ENCODE measurements around the gene PPP6R3. TPM values are rescaled to one million over a fixed set of nuclear protein-coding genes. Genes with fewer than 3 reads are reported as not detected.
A peak's percentile ranks its signal among the peaks of the same experiment; 100 is the strongest.
"Not testable (repeated sequence)": the region's sequence is repeated elsewhere in the genome, so short reads cannot be mapped to it uniquely, and the experiment has no call there.

Gene PPP6R3
- total RNA-seq, 1 donor from 2014 or later: 86.6 TPM

DNA sequence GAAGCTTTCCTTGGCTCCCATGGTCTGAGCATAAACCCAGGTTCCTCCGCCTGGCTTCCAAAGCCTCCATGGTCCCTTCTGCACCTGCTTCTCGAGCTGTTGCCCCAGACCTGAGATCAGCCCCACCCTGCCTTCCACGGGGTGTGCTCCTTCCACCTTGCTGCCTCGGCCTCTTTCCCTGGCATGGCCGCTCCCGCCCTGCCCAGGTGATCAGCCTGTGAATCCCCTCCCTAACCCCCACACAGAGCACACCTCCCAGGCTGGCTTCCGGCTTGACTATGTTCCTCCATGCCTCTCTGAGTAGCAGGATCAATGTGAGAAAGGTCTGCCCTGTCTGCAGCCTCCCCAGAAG lies 2.7 kb upstream of the PPP6R3 start:
- TF ChIP-seq CTCF (IDR thresholded peaks at IDR 0.05): no peak
- H3K9me3 Mint-ChIP-seq (ENCODE audit: unreplicated experiment): no peaks in the 10 kb centered on the region
- H3K36me3 Mint-ChIP-seq (ENCODE audit: unreplicated experiment): no peaks in the 10 kb centered on the region
- peaks cover 33% of the 10 kb centered on the region for H3K4me1 Mint-ChIP-seq (ENCODE audit: unreplicated experiment)
- DNase-seq (ENCODE audit: extremely low spot score, unreplicated experiment): no peak
- no peak overlapping the region for H3K4me3 Mint-ChIP-seq (ENCODE audit: unreplicated experiment)
- H3K27me3 Mint-ChIP-seq (ENCODE audit: unreplicated experiment): no peaks in the 10 kb centered on the region
- H3K27ac Mint-ChIP-seq (ENCODE audit: unreplicated experiment): no peak overlapping the region

DNA sequence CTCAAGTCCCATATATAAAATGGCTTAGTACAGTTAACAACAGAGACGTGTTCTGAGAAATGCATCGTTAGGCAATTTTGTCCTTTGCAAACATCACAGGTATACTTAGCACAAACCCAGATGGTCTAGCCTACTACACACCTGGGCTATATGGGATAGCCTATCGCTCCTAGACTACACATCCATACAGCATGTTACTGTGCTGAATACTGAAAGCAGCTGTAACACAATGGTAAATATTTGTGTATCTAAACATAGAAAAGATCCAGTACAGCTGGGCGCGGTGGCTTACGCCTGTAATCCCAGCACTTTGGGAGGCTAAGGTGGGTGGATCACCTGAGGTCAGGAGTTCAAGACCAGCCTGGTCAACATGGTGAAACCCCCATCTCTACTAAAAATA lies 2.2 kb upstream of the PPP6R3 start:
- not testable (repeated sequence) for H3K27ac Mint-ChIP-seq (ENCODE audit: unreplicated experiment); H3K27me3 Mint-ChIP-seq (ENCODE audit: unreplicated experiment); DNase-seq (ENCODE audit: extremely low spot score, unreplicated experiment); H3K36me3 Mint-ChIP-seq (ENCODE audit: unreplicated experiment); H3K4me3 Mint-ChIP-seq (ENCODE audit: unreplicated experiment); H3K9me3 Mint-ChIP-seq (ENCODE audit: unreplicated experiment)
- H3K4me1 Mint-ChIP-seq (ENCODE audit: unreplicated experiment): peaks cover 37% of the 10 kb centered on the region

- no peak for TF ChIP-seq CTCF (IDR thresholded peaks at IDR 0.05)
- no peaks in the 10 kb centered on the region for H3K36me3 Mint-ChIP-seq (ENCODE audit: unreplicated experiment)
Observed at GRCh38 chr11:68459886-68460740, 439 bp upstream of the PPP6R3 start.

DNA sequence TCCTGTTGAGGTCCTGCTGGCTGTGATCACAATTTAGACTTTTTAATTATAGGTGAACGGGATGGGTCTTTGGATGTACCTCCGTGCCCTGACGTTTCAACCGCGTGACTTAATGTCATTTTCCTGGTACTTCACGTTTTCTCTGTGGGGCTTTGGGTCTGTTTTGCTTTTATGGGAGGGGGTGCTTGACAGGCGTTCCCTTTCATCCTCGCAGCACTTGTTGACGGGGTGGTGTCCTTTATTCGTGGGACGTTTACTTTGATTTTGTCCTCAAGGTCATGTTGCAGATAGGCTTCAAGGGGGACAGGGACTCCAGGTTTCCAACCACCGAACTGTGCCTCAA lies 994 bp downstream of the PPP6R3 start:
- TF ChIP-seq CTCF (IDR thresholded peaks at IDR 0.05): no peak
- Mint-ChIP-seq H3K27ac (ENCODE audit: unreplicated experiment) (peak overlapping the region; percentile 58), H3K9me3 (ENCODE audit: unreplicated experiment) (no peaks in the 10 kb centered on the region), H3K36me3 (ENCODE audit: unreplicated experiment) (no peaks in the 10 kb centered on the region), H3K4me1 (ENCODE audit: unreplicated experiment) (peaks cover 50% of the 10 kb centered on the region), H3K4me3 (ENCODE audit: unreplicated experiment) (peak overlapping the region; percentile 90), H3K27me3 (ENCODE audit: unreplicated experiment) (no peaks in the 10 kb centered on the region)
- DNase-seq (ENCODE audit: extremely low spot score, unreplicated experiment): no peak

More at GRCh38 chr11:68459886-68460740, 439 bp upstream of the PPP6R3 start:
- H3K4me1 Mint-ChIP-seq (ENCODE audit: unreplicated experiment): peaks cover 51% of the 10 kb centered on the region
- H3K4me3 Mint-ChIP-seq (ENCODE audit: unreplicated experiment): peak overlapping the region; percentile 76
- DNase-seq (ENCODE audit: extremely low spot score, unreplicated experiment): peak; percentile 99
- no peaks in the 10 kb centered on the region for H3K9me3 Mint-ChIP-seq (ENCODE audit: unreplicated experiment)
- no peaks in the 10 kb centered on the region for H3K27me3 Mint-ChIP-seq (ENCODE audit: unreplicated experiment)
- peak overlapping the region; percentile 87 for H3K27ac Mint-ChIP-seq (ENCODE audit: unreplicated experiment)

GRCh38 chr11:68463714-68464113 lies 3.2 kb downstream of the PPP6R3 start:
- Mint-ChIP-seq H3K27me3 (ENCODE audit: unreplicated experiment) (no peaks in the 10 kb centered on the region), H3K4me3 (ENCODE audit: unreplicated experiment) (peak overlapping the region; percentile 42), H3K36me3 (ENCODE audit: unreplicated experiment) (no peaks in the 10 kb centered on the region), H3K4me1 (ENCODE audit: unreplicated experiment) (peaks cover 66% of the 10 kb centered on the region), H3K9me3 (ENCODE audit: unreplicated experiment) (no peaks in the 10 kb centered on the region), H3K27ac (ENCODE audit: unreplicated experiment) (peak overlapping the region; percentile 56)
- no peak for TF ChIP-seq CTCF (IDR thresholded peaks at IDR 0.05)
- peak; percentile 30 for DNase-seq (ENCODE audit: extremely low spot score, unreplicated experiment)
